NCI-H526 treated with DMSO at 0.1 percent for 48 hours (cell line): ENCODE measurements around the gene ADAM20.
"Not testable (repeated sequence)": the region's sequence is repeated elsewhere in the genome, so short reads cannot be mapped to it uniquely, and the experiment has no call there.

ENCODE experiments used
- DNase-seq: peaks from one replicate; lab custom pipeline; 2025; lab: John Stamatoyannopoulos, UW

ADAM20 gene

DNA sequence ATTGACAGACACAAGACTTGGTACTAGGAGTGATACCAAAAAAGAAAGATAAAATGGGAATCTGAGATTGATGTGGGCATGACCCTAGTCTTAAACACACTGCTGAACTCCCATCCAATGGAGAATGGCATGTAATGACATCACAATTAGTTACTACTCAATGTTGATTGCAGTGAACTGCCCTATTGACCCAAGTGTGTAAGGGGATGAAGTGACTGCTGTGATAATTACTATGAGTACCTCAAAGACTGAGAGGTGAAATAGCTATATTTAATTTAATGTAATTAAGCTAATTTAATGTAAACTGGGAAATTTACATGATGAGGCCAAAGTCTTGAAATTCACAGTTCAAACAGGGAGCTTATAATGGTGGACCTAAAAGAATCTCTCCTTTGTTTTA, at the start of gene ADAM20:
Gene ADAM20, minus strand, starts transcription at position 101 of the 400 bp plus-strand sequence. CDS start 10,247 bp downstream, outside the sequence.
- no peak for DNase-seq

DNA sequence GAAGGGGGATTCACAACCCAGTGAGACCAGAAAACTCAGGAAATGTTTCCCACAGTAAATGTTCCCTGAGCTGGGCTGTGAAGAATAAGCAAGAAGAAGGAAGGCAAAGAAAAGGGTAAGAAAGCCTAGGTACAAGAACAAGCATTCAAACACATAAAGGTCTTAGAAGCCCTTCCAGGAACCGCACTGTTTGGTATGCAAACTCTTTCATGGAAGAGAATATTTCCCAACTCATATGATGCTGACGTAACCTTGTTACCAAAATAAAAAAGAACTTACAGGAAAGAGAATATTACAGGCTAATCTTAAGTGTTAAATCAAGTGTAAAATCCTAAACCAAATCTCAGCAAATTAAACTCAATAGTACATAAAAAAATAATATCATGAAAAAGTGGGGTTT, 42.1 kb upstream of the ADAM20 start:
- DNase-seq, result no peak

DNA sequence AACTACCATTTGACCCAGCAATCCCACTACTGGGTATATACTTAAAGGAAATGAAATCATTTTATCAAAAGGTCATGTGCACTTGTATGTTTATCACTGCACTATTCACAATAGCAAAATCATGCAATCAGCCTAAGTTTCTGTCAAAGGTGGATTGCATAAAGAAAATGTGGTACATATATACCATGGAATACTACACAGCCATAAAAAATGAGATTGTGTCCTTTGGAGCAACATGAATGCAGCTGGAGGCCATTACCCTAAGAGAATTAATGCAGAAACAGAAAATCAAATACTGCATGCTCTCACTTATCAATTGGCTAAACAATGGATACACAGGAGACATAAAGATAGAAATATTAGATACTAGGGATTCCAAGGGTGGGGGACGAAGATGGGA, 38.2 kb upstream of the ADAM20 start:
- no peak for DNase-seq

DNA sequence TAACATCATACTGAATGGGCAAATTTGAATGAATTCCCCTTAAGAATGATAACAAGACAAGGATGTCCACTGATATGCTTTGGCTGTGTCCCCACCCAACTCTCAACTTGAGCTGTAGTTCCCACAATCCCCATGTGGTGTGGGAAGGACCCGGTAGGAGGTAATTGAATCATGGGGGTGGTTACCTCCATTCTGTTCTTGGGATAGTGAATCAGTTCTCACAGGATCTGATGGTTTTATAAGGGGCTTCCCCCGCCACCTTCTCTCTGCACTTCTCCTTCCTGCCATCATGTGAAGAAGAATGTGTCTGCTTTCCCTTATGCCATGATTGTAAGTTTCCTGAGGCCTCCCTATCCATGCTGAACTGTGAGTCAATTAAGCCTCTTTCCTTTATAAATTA, 36.3 kb upstream of the ADAM20 start:
- no peak for DNase-seq

DNA sequence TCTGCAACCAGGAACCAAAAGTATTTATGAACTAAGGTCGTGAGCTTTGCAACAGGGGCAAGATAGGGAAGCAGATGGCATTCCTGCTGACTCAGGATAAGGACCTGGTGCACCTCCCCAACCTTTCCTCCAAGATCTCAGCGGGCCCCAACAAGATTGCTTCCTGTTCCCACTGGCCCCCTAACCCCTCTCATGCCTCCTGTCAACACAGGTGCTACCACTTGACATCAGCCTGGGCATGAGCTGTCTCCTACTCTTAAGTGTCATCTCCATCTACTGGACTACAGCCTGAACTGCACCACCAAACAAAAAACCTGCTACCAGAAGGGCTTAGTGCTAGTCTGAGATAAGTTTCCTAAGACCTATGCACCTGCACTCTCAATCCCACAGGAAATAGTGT, 33.0 kb upstream of the ADAM20 start:
- no peak for DNase-seq

DNA sequence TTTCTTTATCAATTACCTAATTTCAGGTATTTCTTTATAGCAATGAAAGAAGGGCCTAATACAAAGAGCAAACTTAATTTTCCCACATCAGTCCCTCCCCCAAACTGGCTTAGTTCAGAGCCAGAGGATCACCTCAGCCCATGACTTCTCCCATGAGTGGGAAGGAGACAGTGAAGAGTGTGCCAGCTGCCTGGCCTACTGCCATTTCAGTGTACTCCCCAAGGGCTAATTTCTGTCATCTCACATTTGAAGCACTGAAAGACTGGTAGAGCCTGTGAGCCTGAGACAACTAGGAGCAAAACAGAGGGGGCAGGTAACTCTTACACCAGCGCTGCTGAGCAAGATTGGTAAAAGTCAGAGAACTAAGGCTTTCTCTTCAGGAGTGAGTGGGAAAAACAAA, 29.1 kb upstream of the ADAM20 start:
- no peak for DNase-seq

DNA sequence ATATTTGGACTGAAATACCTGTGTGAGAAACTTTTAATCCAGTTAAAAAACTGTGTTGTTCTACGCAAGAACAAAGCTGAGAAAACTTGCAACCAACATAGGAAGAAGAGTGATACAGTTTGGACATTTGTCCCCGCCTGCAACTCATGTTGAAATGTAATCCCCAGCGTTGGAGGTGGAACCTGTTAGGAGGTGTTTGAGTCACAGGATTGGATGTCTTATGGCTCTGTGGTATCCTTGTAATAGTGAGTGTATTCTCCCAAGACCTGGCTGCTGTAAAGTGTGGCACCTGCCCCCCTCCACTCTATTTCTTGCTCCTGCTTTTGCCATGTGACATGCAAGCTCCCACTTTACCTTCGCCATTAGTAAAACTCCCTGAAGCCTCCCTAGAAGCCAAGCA, 28.6 kb upstream of the ADAM20 start:
- no peak for DNase-seq

DNA sequence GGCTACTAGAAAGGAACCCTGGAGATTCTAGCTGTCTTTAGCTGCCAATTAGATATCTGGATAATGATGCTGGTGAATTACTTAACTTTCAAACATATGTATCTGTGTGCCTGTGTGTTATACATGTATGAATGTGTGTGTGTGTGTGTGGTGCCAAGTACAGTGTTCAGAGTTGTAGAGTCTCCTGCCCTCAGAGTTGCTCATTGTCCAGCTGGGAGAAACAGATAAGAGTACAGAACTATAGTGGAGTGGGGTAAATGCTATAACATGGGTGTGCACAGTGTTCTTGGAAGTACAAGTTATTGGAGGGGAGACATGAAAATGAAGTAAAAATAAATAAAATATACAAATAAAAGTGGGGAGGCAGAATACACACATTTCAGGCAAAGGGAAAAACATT, 23.6 kb upstream of the ADAM20 start:
- no peak for DNase-seq

DNA sequence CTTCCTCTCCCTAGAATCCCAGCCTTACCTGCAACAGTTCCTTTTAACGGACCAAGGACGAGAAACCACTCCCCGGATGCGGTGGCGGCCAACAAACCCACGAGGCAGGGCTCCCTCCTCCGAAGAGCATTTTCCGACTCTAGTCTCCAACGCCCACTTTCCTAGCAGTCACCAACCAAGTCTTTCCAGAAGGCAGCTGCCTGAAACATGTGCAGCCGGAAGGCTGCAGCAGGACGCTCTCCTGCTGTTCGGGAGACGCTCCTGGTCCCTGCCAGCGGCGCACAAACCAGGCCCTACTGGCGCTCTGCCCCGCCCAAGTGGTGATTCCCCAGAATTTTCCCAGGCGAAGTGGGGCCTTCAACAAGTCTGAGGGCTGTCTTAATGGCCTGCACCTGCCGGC, 21.1 kb upstream of the ADAM20 start:
- no peak for DNase-seq

DNA sequence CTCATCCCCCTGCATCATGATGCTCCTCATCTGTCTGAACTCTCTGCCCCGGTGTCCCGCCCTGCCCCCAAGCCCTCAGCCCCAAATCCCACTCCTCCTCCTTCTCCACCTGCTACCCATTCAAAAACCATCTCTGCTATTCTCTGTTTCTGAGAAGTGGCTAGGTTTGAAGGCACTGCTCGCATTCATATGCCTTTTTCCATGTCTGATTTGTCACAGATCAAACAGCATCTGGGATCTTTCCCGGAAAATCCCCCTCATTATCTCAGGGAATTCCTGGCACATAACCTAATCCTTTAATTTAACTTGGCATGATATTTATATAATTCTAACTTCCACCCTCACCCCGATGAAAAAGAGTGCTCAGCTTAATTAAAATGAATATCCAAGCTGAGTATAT, 3.3 kb upstream of the ADAM20 start:
- no peak for DNase-seq

DNA sequence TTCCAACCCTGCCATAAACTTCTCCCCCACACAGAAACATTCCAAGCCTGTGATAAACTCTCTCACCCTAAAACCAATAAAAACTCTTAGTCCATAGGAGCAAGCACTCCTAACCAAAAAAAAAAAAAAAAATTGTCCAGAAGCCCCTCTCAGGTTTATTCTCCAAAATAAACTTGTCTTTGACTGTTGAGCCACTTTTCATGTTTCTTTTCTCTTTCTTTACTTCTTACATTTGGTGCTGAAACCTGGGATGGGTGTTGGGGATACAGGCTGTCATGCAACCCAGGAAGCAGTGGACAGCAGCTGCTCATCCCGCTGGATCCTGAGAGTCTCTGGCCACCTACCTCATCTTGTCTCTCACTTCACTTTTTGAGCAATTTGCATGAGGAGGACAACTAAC, 2.0 kb upstream of the ADAM20 start:
- no peak for DNase-seq

DNA sequence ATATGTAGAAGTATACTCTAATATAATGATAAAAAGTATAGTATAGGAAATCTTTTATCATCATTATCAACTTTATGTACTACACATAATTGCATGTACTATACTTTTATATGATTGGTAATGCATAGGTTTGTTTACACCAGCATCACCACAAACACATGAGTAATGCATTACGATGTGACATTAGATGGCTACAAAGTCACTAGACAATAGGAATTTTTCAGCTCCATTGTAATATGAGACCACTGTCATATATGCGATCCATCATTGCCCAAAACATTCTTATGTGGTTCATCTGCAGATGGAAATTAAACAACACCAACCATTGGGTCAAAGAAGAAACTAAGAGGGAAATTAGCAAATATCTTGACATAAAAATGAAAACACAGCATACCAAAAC, 4.4 kb downstream of the ADAM20 start:
- DNase-seq, result no peak

DNA sequence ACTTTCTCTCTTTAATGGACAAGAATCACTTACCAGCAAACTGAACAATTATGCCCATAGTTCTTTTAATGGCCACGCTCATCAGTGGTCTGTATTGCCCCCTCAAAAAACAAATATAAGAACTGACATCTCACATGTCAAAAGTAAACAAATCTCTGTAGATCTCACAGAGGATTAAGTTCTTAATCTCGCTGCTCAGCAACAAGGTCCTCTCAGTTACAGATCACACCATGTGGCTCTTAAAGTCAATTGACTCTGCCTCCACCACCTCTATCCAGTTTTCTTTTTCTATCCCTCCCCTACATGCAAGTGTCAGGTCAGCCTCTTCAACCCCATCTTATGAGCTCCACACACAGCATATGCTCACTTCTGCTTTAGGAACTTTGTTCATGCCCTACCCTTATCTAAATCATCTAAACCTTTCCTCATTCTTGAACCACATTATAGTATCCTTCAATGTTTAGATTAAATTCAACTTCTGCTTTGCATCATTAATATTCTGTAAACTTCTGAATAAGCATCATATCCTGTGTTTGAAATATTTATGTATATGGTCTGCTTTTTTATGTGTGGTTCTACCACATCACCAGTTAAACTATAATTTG, 7.2 kb downstream of the ADAM20 start:
- no peak for DNase-seq

DNA sequence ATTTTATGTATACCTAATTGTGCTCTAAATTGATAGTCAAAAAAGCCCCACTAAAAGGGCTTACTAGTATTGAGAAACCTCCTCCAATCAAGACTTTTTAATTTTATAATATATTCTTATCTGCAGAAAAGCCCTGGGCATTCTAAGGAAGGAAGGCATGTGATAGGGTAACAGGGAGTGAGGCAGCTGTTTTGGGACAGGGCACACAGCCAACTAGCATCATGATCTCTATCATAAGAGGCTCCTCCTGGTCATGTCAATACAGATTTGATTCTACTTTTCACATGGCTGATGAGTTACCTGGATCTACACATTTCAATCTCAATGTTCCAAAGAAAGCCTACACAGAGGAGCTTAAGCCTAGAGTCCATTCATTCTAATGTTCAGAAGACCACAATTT, 9.1 kb downstream of the ADAM20 start:
- DNase-seq, result no peak

DNA sequence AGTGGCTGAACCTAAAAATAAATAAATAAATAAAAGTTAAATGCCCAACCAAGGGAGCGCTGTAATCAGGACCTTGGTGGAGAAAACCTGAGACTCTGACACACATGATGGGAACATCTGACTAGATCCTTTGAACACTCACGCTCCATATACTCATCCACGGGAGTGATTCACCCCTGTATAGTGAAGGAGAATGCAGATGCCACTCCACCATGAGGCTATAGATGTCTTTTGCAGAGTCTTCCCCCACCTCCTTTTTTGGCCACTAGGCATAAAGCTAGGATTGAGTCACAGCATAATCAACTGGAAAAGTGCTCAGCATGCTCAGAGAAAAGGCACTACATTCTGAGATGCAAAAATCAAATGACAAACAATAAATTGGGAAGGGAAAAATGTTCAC, 19.0 kb downstream of the ADAM20 start:
- DNase-seq, result no peak

DNA sequence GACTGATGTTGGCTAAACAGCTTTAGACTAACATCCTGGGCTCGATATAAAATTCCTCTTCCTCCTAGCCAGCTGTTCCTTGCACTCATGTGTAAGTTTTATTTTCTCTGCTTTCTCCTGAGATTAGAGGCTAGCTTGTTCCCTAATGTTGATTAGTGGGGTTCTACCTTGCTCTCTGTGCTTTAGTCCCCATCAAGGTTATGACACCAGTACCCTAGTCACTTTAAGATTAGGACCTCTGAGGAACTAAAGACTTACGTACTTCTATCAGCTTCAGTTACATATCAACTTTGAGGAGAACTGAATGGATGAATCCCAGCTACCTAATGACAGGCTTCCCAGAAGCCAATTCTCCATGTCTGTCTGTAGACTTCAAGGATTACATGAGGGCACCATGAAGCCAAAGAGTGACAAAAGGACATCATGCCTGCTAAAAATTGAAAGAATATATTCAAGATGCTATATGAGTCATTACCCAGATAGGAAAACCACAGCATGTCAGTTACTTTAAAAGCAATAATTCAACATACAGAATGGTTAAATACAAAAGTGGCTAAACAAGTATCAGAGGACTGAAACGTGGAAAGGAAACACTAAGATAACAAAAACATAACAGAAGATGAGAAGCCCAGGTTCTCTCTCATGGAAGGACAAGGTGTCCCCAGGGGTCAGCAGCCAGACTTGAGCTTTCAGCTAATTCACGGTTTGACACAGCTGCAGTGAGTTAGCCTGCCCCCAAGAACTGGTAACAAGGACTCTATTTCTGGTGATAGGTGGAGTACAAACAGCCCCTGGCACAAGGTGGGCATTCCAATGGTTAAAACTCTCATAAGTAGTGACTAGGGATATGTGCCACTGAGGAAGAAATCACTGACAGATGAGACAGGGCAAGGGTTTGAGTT, 20.4 kb downstream of the ADAM20 start:
- DNase-seq, result no peak

DNA sequence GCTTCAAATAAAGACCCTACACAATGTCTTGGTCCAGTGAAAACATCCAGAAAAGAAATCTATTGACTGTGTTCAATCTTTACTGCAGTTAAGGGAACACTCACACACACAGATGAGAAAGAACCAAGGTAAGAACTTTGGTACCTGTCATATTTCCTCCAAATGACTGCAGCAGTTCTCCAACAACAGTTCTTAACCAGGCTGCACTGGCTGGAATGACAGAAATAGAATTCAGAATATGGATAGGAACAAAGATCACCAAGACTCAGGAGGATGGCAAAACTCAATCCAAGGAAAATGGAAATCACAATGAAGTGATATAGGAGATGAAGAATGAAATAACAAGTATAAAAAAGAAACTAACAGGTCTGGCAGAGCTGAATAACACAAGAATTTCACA, 36.6 kb downstream of the ADAM20 start:
- DNase-seq, result no peak

DNA sequence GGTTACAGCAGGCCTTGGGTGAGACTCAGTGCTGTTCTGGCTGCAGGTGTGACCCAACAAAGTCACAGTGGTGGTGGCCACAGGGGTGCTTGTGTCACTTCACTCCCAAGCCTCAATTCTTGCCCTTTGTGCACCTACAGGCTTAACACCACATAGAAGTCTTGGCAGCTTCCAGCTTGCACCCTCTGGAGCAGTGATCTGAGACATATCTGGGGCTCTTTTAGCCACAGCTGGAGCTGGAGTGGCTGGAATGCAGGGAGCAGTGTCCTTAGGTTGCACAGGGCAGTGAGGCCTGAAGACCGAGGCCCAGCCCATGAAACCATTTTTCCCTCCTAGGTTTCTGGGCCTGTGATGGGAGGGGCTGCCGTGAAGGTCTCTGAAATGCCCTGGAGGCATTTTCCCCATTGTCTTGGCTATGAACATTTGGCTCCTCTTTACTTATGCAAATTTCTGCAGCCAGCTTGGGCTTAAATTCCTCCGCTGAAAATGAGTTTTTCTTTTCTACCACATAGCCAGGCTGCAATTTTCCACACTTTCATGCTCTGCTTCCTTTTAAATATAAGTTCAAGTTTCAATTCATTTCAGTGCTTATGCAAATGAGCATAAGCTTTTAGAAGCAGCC, 45.1 kb downstream of the ADAM20 start:
- no peak for DNase-seq

DNA sequence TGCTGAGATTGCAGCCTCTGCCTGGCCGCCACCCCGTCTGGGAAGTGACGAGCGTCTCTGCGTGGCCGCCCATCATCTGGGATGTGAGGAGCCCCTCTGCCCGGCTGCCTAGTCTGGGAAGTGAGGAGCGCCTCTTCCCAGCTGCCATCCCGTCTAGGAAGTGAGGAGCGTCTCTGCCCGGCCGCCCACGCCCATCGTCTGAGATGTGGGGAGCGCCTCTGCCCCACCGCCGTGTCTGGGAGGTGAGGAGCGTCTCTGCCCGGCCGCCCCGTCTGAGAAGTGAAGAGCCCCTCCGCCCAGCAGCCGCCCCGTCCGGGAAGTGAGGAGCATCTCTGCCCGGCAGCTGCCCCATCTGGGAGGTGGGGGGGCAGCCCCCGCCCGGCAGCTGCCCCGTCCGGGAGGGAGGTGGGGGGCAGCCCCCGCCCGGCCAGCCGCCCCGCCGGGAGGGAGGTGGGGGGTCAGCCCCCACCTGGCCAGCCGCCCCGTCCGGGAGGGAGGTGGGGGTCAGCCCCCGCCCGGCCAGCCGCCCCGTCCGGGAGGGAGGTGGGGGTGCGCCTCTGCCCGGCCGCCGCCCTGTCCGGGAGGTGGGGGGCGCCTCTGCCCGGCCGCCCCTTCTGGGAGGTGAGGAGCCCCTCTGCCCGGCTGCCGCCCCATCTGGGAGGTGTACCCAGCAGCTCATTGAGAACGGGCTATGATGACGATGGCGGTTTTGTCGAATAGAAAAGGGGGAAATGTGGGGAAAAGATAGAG, 57.3 kb downstream of the ADAM20 start:
- not testable (repeated sequence) for DNase-seq

DNA sequence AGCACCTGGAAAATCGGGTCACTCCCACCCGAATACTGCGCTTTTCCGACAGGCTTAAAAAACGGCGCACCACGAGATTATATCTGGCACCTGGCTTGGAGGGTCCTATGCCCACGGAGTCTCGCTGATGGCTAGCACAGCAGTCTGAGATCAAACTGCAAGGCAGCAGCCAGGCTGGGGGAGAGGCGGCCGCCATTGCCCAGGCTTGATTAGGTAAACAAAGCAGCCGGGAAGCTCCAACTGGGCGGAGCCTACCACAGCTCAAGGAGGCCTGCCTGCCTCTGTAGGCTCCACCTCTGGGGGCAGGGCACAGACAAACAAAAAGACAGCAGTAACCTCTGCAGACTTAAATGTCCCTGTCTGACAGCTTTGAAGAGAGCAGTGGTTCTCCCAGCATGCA, 59.3 kb downstream of the ADAM20 start:
- DNase-seq, result not testable (repeated sequence)

DNA sequence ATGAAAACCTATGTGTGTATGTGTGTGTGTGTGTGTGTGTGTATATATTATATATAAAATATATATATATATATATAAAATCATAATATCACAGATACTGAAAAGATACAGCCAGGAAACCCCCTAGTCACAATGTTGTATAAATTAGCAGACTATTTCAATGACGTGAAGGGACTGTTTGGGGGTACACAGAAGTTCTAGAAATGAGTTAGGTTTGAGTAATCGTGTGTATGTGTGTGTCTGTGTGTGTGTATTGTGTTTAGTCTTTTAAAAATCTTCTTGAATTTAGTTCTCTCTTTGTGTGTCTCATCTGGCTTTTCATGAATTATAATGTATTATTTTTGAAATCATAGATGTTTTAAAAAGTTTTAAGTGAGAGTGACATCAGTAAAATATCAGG, 61.0 kb downstream of the ADAM20 start:
- no peak for DNase-seq
